Breast epithelium (tissue), 3 donors: ENCODE results near the gene HOXB5.

Experiments
- POLR2AphosphoS5 ChIP-seq, 3 donors: sonication (generic); formaldehyde crosslinking; IDR thresholded peaks; one replicate each; pipeline ENCODE4 v1.6.1; 2017; ENCODE audit warnings: antibody characterized with exemption in 3 of 3
- TF ChIP-seq, protein P1 (sequence below), 3 donors: fragments of 450-650 bp; IDR thresholded peaks; one replicate each; pipeline ENCODE4 v1.5.1; 2016 to 2017; ENCODE audit warnings: antibody characterized with exemption in 3 of 3, mild to moderate bottlenecking in 3 of 3, moderate library complexity in 3 of 3

DNA sequence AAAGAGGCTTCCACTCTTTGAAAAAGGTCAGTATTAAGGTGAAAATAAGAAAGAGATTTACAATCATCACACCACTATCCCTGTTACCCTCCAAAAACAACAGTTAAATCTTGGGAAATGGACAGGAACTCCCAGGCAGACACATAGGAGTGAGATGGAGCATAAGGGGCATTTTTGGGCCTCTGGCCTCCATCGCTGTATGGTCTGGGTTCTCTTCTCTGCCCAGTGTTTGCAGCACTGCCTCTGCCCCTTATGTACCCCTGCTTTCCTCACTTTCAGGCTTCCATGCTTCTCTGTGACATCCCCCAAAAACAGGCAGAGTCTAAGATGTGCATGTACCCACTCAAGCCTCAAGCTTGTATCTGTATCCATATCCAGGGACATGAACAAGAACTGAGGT lies 48.0 kb downstream of the HOXB5 start:
- no peak for TF ChIP-seq POLR2AphosphoS5 (IDR thresholded peaks at IDR 0.05)
- TF ChIP-seq, protein P1, sequence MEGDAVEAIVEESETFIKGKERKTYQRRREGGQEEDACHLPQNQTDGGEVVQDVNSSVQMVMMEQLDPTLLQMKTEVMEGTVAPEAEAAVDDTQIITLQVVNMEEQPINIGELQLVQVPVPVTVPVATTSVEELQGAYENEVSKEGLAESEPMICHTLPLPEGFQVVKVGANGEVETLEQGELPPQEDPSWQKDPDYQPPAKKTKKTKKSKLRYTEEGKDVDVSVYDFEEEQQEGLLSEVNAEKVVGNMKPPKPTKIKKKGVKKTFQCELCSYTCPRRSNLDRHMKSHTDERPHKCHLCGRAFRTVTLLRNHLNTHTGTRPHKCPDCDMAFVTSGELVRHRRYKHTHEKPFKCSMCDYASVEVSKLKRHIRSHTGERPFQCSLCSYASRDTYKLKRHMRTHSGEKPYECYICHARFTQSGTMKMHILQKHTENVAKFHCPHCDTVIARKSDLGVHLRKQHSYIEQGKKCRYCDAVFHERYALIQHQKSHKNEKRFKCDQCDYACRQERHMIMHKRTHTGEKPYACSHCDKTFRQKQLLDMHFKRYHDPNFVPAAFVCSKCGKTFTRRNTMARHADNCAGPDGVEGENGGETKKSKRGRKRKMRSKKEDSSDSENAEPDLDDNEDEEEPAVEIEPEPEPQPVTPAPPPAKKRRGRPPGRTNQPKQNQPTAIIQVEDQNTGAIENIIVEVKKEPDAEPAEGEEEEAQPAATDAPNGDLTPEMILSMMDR (IDR thresholded peaks at IDR 0.05): no peak
